ENCODE data around the gene LENG8. TPM values are rescaled to one million over a fixed set of nuclear protein-coding genes. Genes with fewer than 3 reads are reported as not detected.

LENG8 gene
- total and polyA plus RNA-seq, 2 of the 8 experiments (the other 6 are each of a cell fraction or from before 2014, with no cell fraction given) = 62.2 to 108 TPM

- no peaks in the 10 kb centered on the region for H3K4me1 ChIP-seq (replicated peaks in 1 of 4; ENCODE audit: control insufficient read depth in 3 of 4, insufficient read depth in 4 of 4, low read length in 3 of 4)
- CTCF ChIA-PET (ENCODE audit: partially characterized antibody) = no interaction called here
- no peak overlapping the region for H3K4ac ChIP-seq (replicated peaks; ENCODE audit: insufficient read length, low read depth, low read length)
- H2BK15ac ChIP-seq (ENCODE audit: low read length) = no peak overlapping the region
- no peak overlapping the region for H2BK5ac ChIP-seq (ENCODE audit: low read depth, low read length)
- H2BK12ac ChIP-seq (ENCODE audit: low read depth, low read length) = no peak overlapping the region
- no peak overlapping the region for H4K8ac ChIP-seq (ENCODE audit: extremely low read depth, insufficient read depth, low read length)
- H4K20me1 ChIP-seq (replicated peaks in 1 of 2; ENCODE audit: control insufficient read depth in 1 of 2, insufficient read depth in 2 of 2, low read length in 2 of 2) = no peaks in the 10 kb centered on the region
- peaks cover 0 to 16% of the 10 kb centered on the region in 2 experiments; a peak in 3 of 4 replicates for H3K9me3 ChIP-seq (ENCODE audit: insufficient read depth in 2 of 2, low read depth in 1 of 2, low read length in 1 of 2)
- no peaks in the 10 kb centered on the region for H3K27me3 ChIP-seq (replicated peaks in 1 of 4; ENCODE audit: control insufficient read depth in 3 of 4, extremely low read depth in 1 of 4, insufficient read depth in 3 of 4, low read length in 3 of 4)
- no peak for FAIRE-seq
- no peak overlapping the region for H3K14ac ChIP-seq (ENCODE audit: insufficient read length)
- H3K23me2 ChIP-seq (ENCODE audit: low read depth, low read length) = no peaks in the 10 kb centered on the region
- H3K79me1 ChIP-seq (ENCODE audit: low read depth, low read length) = no peaks in the 10 kb centered on the region
- no peak overlapping the region for H3K23ac ChIP-seq (ENCODE audit: insufficient read length)
- H3K4me2 ChIP-seq (ENCODE audit: insufficient read depth in 1 of 2, low read depth in 2 of 2, low read length in 2 of 2) = no peak overlapping the region
- H4K5ac ChIP-seq (ENCODE audit: insufficient read length, low read depth, low read length) = no peak overlapping the region
- H3K18ac ChIP-seq (ENCODE audit: extremely low read depth, low read length) = no peak overlapping the region
- no peaks in the 10 kb centered on the region for H3K36me3 ChIP-seq (ENCODE audit: control insufficient read depth in 2 of 4, insufficient read depth in 4 of 4, low read length in 3 of 4)
- no peak overlapping the region for H2BK120ac ChIP-seq (replicated peaks; ENCODE audit: low read depth, low read length)
- H3K79me2 ChIP-seq (ENCODE audit: control insufficient read depth in 1 of 2, insufficient read depth in 2 of 2, low read length in 2 of 2) = no peaks in the 10 kb centered on the region
- H3K9ac ChIP-seq (replicated peaks in 1 of 4; ENCODE audit: extremely low read depth in 1 of 4, low read depth in 3 of 4, low read length in 3 of 4) = no peak overlapping the region
- H3K27ac ChIP-seq (ENCODE audit: low read depth, low read length) = no peak overlapping the region
- no peak overlapping the region for H2AFZ ChIP-seq (ENCODE audit: low read length)
- WGBS, 2 experiments (ENCODE audit: extremely low coverage in 1 of 2, insufficient coverage in 1 of 2, insufficient read length in 1 of 2, insufficient replicate concordance in 2 of 2, low coverage in 1 of 2, low lambda C conversion rate in 2 of 2, missing lambda C conversion rate in 1 of 2) = 94% methylated on average over 3 of the region's 3 CpGs; no CpG with 5 or more reads in 1 of the 2 experiments
- H4K91ac ChIP-seq (replicated peaks; ENCODE audit: insufficient read length, low read length) = no peak overlapping the region
- H2BK20ac ChIP-seq (ENCODE audit: low read length) = no peak overlapping the region
- no peak overlapping the region for H2AK5ac ChIP-seq (ENCODE audit: low read depth, low read length)
- TF ChIP-seq EZH2 (IDR thresholded peaks at IDR 0.05; ENCODE audit: low read depth, low read length, severe bottlenecking) (no peak), CHD1 (IDR thresholded peaks at IDR 0.05; ENCODE audit: low read depth, low read length) (no peak), TBP (IDR thresholded peaks at IDR 0.05; ENCODE audit: low read depth, low read length) (no peak), SP2 (IDR thresholded peaks at IDR 0.05; ENCODE audit: low read length) (no peak), CEBPB (IDR thresholded peaks at IDR 0.05; ENCODE audit: low read depth, low read length) (no peak), KDM5A (IDR thresholded peaks at IDR 0.05; ENCODE audit: low read length) (no peak), KDM4A (IDR thresholded peaks at IDR 0.05; ENCODE audit: low read depth, low read length, severe bottlenecking) (no peak), SRF (IDR thresholded peaks at IDR 0.05; ENCODE audit: low read depth, low read length) (no peak), FOSL1 (IDR thresholded peaks at IDR 0.05; ENCODE audit: insufficient read depth, low read depth, low read length) (no peak), NRF1 (IDR thresholded peaks at IDR 0.05; ENCODE audit: low read depth, low read length) (no peak), TAF1 (IDR thresholded peaks at IDR 0.05; ENCODE audit: low read depth, low read length) (no peak)
- TF ChIP-seq, protein P1, sequence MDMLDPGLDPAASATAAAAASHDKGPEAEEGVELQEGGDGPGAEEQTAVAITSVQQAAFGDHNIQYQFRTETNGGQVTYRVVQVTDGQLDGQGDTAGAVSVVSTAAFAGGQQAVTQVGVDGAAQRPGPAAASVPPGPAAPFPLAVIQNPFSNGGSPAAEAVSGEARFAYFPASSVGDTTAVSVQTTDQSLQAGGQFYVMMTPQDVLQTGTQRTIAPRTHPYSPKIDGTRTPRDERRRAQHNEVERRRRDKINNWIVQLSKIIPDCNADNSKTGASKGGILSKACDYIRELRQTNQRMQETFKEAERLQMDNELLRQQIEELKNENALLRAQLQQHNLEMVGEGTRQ (IDR thresholded peaks at IDR 0.05; ENCODE audit: low read length) = no peak
- no peak overlapping the region for H3K56ac ChIP-seq (replicated peaks; ENCODE audit: insufficient read length, low read depth, low read length)
- POLR2A ChIA-PET (ENCODE audit: partially characterized antibody) = no interaction called here
- no peak for DNase-seq (ENCODE audit: low read depth in 1 of 2, low spot score in 2 of 2)
- no peak overlapping the region for H3K4me3 ChIP-seq (ENCODE audit: extremely low read depth in 1 of 4, insufficient read depth in 2 of 4, low read depth in 3 of 4, low read length in 4 of 4)
These were observed 33.9 kb downstream of the LENG8 start for GRCh38 chr19:54482889-54483288.

Data from H1 (cell line).